ENCODE measurements around the gene CNKSR2. TPM values are rescaled to one million over a fixed set of nuclear protein-coding genes. Genes with fewer than 3 reads are reported as not detected.

Gene CNKSR2
- total RNA-seq, 1 experiment from 2014 or later, result not detected

GRCh38 chrX:21574793-21575192, 200.6 kb downstream of the CNKSR2 start:
- H3K4me1 ChIP-seq (ENCODE audit: control insufficient read depth in 1 of 2, insufficient read depth in 2 of 2, low read length in 2 of 2), result no peaks in the 10 kb centered on the region
- DNase-seq (ENCODE audit: low read depth, low spot score), result no peak
- H3K4me3 ChIP-seq (replicated peaks in 1 of 2; ENCODE audit: low read depth in 1 of 2, low read length in 2 of 2), result no peak overlapping the region
- no peak overlapping the region for H2AFZ ChIP-seq (ENCODE audit: low read depth, low read length, poor library complexity, severe bottlenecking)
- ChIA-PET CTCF (no interaction called here), RAD21 (ENCODE audit: low non-redundant PET in 1 of 2, low total read pairs in 2 of 2, uncharacterized antibody in 2 of 2, unreplicated experiment in 2 of 2) (no interaction called here), POLR2A (no interaction called here)
- no peaks in the 10 kb centered on the region for H3K9me3 ChIP-seq (ENCODE audit: control insufficient read depth in 1 of 2, insufficient read depth in 1 of 2, low read depth in 1 of 2, low read length in 2 of 2)
- no peak overlapping the region for H3K27ac ChIP-seq (ENCODE audit: low read depth, low read length)
- no peaks in the 10 kb centered on the region for H3K79me2 ChIP-seq (ENCODE audit: insufficient read depth, low read length)
- no peak for ATAC-seq
- H3K4me2 ChIP-seq (ENCODE audit: low read length), result no peak overlapping the region
- no peak overlapping the region for H3K9ac ChIP-seq (ENCODE audit: low read length)
- TF ChIP-seq ATF3 (IDR thresholded peaks at IDR 0.05) (no peak), CEBPB (IDR thresholded peaks at IDR 0.05; ENCODE audit: low read depth) (no peak), POLR2A (IDR thresholded peaks at IDR 0.05; ENCODE audit: borderline replicate concordance, extremely low read depth, insufficient read depth, insufficient read length) (no peak), SRF (IDR thresholded peaks at IDR 0.05; ENCODE audit: low read depth) (no peak), RAD21 (IDR thresholded peaks at IDR 0.05; ENCODE audit: low read depth) (no peak), EZH2phosphoT487 (IDR thresholded peaks at IDR 0.05; ENCODE audit: borderline replicate concordance) (no peak), YY1 (IDR thresholded peaks at IDR 0.05; ENCODE audit: extremely low read depth, insufficient replicate concordance, low read depth, low read length) (no peak), EGR1 (IDR thresholded peaks at IDR 0.05; ENCODE audit: low read depth) (no peak), SIN3A (IDR thresholded peaks at IDR 0.05; ENCODE audit: low read depth) (no peak), REST (IDR thresholded peaks at IDR 0.05; ENCODE audit: low read depth) (no peak)
- no peaks in the 10 kb centered on the region for H3K36me3 ChIP-seq (ENCODE audit: control insufficient read depth in 1 of 2, insufficient read depth in 2 of 2, low read length in 2 of 2)
- no peaks in the 10 kb centered on the region for H3K9me2 ChIP-seq (ENCODE audit: insufficient read depth)
- no peaks in the 10 kb centered on the region for H3K27me3 ChIP-seq (ENCODE audit: insufficient read depth, low read length)
- no TSS peak for BruUV-seq (replicated peaks)
- H4K20me1 ChIP-seq (ENCODE audit: insufficient read depth), result no peaks in the 10 kb centered on the region
- intact Hi-C loops (cut with micrococcal nuclease), result no loop called here

Measured in HCT116 (cell line).